Measurements from ENCODE around the gene CDH23. TPM values are rescaled to one million over a fixed set of nuclear protein-coding genes. Genes with fewer than 3 reads are reported as not detected.

CDH23 gene
- total RNA-seq, 1 experiment from 2014 or later = 2.9 TPM

- TF ChIP-seq RORB (CRISPR knock-in tag; IDR thresholded peaks at IDR 0.05) (no peak), ERG (CRISPR knock-in tag; IDR thresholded peaks at IDR 0.05) (no peak), NR3C1 (CRISPR knock-in tag; conservative IDR thresholded peaks at IDR 0.05; ENCODE audit: low read depth) (no peak), PREB (CRISPR knock-in tag; IDR thresholded peaks at IDR 0.05; ENCODE audit: borderline replicate concordance) (no peak), CTCF (IDR thresholded peaks at IDR 0.05) (no peak), KAT7 (CRISPR knock-in tag; IDR thresholded peaks at IDR 0.05; ENCODE audit: borderline replicate concordance) (no peak), IRF1 (CRISPR knock-in tag; IDR thresholded peaks at IDR 0.05) (no peak), E2F1 (CRISPR knock-in tag; IDR thresholded peaks at IDR 0.05) (no peak), MLX (CRISPR knock-in tag; IDR thresholded peaks at IDR 0.05) (no peak), IRF2 (CRISPR knock-in tag; IDR thresholded peaks at IDR 0.05; ENCODE audit: borderline replicate concordance, low read depth) (no peak), NFYB (CRISPR knock-in tag; conservative IDR thresholded peaks at IDR 0.05; ENCODE audit: low read depth) (no peak), GABPB1 (CRISPR knock-in tag; IDR thresholded peaks at IDR 0.05) (no peak), PRDM15 (CRISPR knock-in tag; IDR thresholded peaks at IDR 0.05) (no peak), PRRX2 (CRISPR knock-in tag; IDR thresholded peaks at IDR 0.05) (no peak)
Observed at GRCh38 chr10:71683301-71683700, 286.6 kb downstream of the CDH23 start (continued).

- Mint-ChIP-seq H3K27me3 (ENCODE audit: low read depth) (no peaks in the 10 kb centered on the region), H3K4me1 (peaks cover 29% of the 10 kb centered on the region), H3K4me3 (no peak overlapping the region), H3K9me3 (peaks cover 5% of the 10 kb centered on the region), H3K36me3 (peaks cover 6% of the 10 kb centered on the region), H3K27ac (no peak overlapping the region)
- DNase-seq (ENCODE audit: low spot score) = no peak
- ChIA-PET CTCF (interaction anchor here (1.0 to 4.3 kb wide), 4 partner anchors 9 to 72 kb away, joined by 3 to 58 read pairs (median 4); no protein-coding TSS in a partner anchor), POLR2A (no interaction called here)
- ATAC-seq = peak; percentile 40
- TF ChIP-seq ATF3 (CRISPR knock-in tag; conservative IDR thresholded peaks at IDR 0.05) (no peak), ZNF263 (CRISPR knock-in tag; IDR thresholded peaks at IDR 0.05; ENCODE audit: low read depth) (no peak), NR2C2 (CRISPR knock-in tag; IDR thresholded peaks at IDR 0.05) (no peak), PRRX2 (CRISPR knock-in tag; IDR thresholded peaks at IDR 0.05) (no peak), ZNF281 (CRISPR knock-in tag; IDR thresholded peaks at IDR 0.05) (no peak), ZNF423 (CRISPR knock-in tag; IDR thresholded peaks at IDR 0.05) (no peak), ZNF232 (CRISPR knock-in tag; IDR thresholded peaks at IDR 0.05) (no peak), RELA (CRISPR knock-in tag; IDR thresholded peaks at IDR 0.05; ENCODE audit: borderline replicate concordance) (no peak), ATF1 (CRISPR knock-in tag; IDR thresholded peaks at IDR 0.05) (no peak)
Observed at GRCh38 chr10:71684356-71685173, 287.8 kb downstream of the CDH23 start.

All from WTC11 (cell line).